ENCODE data around the gene OCA2.

Gene OCA2

DNA sequence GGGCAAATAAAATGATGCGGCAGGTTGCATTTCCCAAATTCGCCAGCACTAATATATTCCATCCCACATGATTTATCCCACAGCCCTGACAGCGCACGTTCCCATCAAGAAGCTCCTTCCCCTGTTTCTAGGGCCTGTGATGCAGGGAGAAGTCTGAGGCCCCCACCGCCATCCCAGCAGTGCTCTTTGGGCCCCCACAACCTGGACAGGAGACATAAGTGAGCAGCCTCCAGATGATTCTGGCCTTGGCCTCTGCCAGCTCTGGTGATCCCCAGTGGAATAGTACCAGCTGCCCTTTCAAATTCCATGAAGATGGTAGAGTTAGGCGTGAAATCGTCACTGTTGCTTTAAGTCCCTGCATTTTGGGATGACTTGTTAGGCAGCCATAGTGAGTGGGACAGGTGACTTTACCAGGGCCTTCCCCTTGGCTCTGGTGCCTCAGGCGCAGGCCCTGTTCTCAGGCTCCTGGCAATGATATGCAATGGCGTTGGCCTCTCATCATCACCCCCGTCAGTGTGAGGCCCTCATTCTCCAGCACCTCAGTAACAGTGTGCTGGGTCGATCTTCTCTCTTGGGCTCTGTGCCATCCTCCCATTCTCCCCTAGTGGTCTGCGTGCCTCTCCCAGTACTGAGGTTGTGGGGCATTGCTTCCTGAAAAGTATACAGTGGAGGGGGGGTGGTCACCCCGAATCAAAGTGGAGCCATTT lies 263.7 kb downstream of the OCA2 start:
- no peak for DNase-seq

DNA sequence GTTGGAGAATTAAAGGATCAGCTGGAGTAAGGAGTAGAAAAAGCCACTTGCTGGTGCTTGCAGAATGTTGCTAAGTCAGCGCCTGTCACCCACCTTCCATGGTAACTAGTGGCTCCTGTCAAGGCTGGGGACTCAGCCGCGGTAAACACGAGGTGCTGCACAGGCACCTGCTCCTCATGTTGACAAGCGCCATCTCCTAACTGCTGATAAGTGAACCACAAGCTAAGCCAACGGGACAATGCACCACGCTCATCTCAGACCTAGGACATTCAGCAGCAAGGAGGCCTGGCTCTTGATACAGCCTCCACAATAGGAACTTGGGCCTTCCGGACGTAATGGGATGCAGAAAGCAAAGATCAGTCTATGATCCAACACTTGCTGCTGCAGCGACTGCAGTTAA lies 264.4 kb downstream of the OCA2 start:
- DNase-seq, result no peak

DNA sequence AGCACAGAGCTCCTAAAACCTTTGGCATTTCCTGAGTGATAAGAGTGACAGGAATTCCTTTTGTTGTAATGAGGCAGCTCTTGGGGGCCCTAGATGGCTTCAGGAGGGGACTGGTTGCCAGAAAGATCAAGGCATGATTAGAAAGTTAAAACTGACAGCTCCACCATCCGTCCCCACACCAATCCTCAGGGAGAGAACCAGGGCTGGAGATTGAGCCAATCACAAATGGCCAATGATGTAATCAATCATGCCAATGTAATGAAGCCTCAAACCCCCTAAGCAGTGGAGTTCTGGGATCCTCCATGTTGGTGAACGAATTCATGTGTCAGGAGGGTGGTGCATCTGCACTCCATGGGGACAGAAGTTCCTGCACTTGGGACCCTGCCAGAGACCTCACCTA lies 265.1 kb downstream of the OCA2 start:
- DNase-seq, result no peak

DNA sequence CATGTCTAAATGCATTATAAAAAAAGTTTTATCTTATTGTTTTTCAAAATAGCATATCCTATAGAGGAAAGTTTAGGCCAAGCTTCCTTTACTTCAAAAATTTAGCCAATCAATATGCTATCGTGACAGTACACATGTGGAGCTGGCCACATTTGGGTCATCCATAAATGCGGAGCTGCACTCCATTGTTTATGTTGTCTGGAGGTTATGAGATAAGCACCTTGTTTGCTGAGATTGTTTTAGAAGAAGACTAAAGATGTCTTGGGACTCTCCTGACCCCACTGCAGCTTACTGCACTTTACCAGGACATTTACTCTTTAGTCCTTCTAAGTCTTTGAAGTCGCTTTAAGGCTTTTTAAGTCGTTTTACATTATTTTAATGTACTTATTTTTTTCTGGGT lies 265.9 kb downstream of the OCA2 start:
- no peak for DNase-seq

DNA sequence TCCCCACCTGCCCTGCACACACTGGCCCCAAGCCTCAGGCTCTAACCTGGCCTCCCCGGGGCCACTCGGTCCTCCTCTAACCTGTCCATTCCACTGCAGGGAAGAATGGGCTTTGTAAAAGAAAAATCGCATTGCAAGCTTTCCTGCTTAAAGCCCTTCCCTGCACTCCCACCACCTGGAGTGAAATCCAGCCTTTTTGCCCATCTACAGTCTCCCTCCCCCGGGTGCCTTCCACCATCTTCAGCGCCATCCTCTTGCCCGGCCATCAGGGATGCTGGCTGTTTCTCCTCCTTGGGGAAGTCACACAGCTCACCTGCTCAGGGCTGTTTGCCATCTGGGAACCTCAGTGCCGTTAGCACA lies 266.9 kb downstream of the OCA2 start:
- no peak for DNase-seq

DNA sequence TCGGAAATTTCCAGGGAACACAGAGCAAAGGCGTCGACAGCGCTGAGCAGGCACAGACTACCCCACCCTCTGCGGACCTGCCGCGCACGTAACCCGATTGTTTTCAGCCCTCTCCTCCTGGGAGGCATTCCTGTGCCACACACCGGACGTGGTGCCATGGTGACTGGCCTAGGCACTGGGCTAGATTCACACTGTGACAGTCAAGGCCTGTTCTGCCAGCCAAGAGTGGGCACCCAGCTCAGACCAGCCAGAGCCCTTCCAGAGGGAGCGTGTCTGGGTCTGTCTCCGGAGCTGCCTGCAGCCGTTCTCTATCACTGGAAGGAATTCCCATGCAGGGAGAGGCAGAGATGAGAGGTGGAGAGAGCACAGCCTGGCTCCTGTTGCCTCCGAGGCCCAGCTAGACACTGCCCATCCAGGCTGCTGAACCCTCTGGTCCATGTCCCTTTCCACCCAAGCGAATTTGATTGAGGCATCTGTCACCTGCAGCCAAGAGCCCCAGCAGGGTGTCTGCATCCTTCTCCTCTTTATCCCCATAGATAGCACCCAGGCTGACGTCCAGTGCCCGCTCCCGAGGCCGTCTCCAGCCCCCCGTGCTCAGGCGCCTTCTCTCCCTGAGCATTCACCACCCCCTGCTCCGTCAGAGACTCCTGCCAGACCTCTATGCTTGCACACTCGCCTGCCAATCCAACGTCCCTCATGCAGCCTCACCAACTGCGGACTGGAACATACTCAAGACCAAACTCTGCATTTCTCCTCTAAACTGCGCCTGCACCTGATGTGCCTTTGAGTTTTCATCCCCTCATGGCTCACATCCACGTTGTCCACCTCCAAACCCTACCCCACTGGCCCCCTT lies 267.5 kb downstream of the OCA2 start:
- no peak for DNase-seq

DNA sequence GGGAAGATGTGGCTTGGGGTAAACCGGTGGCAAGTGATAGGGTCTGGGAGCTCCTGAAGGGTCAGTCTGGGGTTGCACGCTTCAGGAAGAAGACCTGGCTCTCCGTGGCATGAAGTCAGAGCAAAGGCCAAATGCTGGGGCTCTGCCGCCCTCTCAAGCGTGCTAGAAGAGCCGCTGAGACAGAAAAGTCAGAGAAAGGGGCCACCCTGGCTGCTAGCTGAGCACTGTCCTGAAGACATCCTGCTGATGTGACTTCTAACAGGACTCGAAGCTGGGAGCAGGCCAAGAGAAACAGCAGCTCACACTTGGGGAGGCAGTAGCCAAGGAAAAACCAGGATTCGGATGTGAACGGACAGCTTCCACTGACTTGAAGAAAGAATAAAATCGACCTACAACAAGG lies 270.4 kb downstream of the OCA2 start:
- DNase-seq, result no peak

DNA sequence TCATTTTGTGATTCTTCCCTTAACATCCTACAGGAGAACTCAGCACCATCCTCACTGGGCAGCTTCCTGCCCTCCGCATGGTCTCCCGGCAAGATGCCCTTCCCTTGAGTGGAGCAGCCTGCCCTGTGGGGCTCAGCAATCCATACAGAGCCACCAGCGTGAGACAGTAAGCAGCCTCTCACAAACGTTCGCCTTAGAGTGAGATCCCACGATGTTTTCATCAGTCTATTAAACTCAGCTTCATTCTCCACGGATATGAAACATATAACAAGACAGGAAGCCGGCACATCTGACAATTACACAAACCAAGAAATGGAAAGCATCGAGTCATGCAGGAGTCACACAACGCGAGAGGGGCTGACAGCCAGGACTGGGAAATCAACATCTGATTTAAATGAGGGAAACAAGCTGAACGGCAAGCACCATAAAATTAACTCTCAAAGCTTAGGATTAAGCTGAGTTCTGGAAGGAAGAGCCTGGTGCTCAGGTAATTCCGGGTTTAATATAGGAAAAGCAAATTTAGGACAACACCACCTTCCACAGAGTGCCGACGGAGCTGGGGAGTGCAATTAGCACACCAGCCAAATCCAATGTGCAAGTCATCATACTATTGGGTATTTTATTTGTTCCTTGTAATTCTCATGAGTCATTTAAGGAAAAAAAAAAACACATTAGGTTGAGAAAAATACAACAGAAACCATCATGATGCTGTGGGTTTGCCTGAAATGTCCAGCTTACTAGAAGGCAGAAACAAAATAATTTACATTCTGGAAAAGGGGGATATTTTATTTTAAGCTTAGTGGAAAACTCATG lies 272.0 kb downstream of the OCA2 start:
- no peak for DNase-seq

DNA sequence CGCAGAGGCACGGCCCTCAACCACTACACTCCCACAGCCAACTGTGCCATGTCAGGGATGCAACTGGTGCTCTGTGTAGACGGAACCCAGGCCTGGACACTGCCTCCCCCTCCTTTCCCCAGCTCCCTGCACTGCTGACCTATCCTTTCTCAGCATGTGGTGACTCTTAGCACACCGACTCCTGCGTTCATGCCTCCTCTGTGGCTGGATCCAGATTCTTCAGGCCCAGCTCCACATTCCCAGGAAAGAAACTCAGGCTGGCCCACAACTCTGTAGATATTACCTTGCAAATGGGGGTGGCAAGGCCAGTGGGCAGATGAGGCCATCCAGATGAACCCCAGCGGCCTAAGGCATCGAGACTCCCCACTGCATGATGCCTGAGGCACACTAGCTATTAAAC lies 272.7 kb downstream of the OCA2 start:
- DNase-seq, result no peak

DNA sequence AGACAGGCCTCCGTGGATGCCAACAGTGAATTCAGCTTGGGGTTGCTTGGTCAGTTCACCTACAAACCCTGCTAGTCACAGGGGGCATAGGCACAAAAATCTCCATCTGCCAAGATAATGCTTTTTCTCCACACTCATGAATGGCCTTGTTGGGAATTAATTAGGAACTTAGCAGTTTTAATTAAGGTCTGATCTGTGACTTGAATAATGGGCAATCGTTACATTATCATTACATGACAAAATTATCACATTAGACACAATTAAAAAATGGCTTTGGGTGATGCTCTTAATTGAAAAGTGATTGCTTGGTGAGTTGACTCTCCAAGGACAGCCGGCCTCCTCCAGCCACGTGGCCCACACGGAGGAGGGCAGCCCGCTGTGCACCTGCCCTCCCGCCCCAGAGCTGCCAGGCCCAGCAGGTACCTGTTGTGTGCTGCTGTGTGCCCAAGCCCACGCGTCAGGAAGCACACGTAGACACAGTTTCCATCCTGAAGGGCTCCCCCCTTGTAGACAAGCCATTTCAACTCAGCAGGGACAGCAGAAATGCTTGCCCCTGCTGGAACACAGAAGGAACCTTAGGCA lies 274.2 kb downstream of the OCA2 start:
- DNase-seq, result no peak

DNA sequence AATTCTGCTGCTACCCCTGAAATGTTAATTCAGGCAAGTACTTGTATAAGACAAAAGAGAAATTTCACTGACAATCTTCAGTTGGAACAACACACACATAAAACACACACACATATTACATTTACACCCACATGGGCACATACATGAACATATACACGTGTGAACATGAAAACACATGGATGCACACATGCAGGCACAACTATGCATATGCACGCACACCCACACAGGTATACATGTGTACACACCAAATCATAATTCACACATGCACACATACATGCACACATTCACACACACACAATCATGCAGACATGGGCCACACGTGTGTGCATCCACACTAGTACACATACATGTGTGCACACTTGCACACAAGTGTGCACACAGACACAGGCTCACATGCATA lies 277.8 kb downstream of the OCA2 start:
- no peak for DNase-seq

DNA sequence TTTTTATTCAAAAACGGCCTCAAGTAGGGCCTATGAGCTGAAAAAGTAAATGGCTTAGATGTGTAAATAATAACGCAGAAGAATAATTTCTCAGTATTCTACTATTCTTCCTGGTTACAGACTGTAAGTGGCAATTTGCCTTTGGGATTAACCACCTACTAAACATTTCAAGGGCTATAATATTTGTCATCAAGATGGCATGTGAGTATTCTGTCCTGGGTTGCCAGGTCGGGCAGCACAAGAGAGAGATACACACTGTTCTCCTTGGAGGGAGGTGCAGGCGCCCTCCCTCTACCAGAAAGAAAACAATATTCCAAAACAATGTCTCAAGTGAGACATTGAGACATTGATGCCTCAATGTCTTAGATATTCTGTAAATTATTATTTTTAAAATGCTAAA lies 278.4 kb downstream of the OCA2 start:
- no peak for DNase-seq

DNA sequence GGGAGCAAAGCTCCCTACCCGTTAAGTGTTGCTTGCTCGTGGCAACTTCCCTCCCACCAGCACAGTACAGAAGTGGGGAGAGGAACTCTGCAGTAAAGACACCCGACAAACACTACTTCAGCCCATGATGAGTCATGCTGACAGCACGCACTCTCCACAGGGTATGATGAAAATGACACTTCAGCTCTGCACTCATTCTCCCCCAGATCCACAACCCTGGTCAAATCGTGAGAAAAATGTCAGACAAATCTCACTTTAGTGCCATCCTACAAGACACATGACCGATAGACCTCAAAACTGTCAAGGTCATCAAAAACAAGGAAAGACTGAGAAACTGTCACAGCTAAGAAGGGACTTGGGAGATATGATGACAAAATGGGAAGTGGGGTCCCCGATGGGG lies 278.9 kb downstream of the OCA2 start:
- no peak for DNase-seq

DNA sequence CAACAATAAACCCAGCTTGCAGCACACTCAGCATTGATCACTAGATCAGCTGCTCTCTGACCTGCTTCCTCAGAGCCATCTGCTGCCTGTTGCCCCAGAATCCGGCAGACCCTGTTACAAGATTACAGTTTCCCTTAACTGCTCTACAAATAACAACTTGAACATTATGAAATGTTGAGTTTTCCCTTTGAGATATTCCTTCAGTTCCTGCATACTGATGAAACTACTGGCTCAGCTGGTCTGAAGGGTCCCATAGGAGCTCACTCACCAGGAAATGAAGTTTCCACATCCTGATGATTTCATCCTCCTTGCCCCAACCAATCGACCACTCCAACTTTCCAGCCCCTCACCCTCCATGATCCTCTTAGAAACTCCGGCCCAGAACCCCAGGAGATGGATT lies 281.9 kb downstream of the OCA2 start:
- no peak for DNase-seq

DNA sequence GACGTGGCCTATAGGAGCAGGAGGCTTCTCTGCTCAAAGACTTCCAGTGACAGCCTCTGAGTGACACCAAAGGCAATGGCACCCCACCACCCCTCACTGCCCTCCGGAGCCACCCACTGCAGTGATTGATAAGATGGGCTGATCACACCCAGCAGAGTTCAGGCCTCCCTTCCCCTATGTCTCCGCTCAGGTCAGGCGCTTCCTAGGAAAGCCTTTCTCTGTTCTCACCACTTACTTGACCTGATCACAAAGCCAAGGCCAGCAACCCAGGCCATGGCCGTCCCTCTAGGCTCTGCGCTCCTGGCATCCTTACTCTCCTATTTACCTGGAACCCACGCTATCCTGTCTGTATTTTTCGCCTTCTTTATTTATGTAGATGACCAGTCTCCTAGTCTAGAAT lies 282.3 kb downstream of the OCA2 start:
- DNase-seq, result no peak

DNA sequence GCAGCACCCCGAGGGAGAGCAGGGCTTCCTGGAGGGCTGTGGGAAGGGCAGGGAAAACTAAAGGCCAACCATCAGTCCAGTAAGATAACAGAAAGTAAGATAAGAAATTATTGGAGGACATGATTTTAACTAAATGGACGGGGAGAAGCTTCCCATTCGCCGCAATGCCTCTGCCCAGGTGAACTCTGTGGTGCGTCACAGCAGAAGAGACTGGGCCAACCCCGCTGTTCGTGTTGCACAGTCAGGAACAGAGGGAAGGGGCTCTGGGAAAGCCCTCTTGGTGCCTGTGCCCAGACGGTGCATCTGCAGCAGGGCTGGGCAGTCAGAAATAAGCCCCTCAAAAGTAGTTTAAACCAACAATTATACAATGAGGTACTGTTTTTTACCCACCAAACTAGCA lies 284.1 kb downstream of the OCA2 start:
- no peak for DNase-seq

DNA sequence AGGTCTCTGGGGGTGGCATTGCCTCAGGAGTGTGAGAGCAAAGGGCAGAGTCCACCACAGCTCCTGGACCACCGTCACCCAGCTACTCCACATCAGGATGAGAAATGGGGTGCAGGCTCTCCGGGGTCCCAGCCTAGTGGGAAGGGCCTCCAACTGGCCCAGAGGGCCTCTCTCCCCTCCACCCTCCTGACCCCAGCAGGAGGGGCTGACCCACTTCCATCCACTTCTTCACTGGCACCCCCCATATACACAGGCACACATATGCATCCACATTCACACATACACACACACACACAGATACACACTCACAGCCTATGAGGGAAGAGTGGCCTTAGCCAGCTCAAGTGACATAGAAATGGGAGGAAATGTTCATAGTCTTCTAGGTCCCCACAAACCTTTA lies 286.0 kb downstream of the OCA2 start:
- DNase-seq, result no peak

DNA sequence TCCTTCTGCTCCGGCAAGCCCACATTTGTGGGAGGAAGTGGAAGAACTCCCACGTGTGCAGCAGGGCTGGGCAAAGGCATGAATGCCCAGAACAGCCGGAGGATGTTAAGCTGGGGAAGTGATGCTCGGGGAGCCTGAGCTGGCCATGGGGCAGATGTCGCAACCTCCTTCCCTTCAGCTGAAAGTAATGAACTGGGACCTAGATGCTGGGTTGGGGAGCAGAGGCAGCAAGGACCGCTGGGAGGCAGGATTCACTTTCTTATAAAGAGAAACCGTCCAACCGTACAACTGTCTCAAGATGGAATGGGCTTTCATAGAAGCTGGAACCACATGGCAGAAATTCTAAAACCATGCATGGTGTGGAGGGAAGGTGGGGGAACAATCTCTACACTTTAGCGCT lies 290.9 kb downstream of the OCA2 start:
- DNase-seq, result no peak

DNA sequence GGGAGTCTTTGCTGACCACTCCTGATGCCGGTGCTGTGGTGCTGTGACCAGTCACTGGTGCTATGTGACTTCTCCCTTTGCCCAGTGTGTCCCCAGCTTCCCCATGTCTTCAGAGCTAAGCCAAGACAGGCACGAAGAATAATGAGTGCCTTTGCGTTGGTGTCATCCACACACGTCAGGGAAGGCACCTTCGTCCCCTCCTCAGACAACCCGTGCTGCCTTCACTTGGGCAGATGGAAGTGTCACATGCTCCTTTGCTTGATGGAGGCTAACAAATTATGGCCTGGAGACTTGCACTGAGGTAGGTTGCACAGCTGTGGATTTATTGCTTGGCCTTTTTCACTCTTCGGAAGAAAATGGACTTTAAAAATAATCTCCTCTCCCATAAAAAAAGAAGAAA lies 291.8 kb downstream of the OCA2 start:
- no peak for DNase-seq

DNA sequence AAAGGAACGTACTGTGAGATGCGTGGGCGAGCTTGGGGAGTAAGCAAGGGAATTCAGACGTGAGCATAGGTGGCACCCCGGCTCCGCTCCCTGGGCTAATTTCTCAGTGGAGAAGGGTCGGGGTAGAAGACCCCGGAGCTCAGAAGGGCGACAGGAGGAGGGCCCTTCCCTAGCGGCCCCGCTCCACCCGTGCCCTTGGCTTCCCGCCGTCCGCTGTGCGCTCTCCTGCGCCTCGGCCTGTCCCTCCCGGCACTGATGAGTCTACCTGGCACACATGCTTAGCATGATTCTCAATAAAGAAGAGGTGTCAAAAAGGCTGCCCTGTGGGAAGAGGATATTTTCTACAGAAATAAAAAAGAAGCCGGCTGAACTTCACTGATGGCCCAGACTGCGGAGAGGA lies 292.7 kb downstream of the OCA2 start:
- DNase-seq, result no peak

DNA sequence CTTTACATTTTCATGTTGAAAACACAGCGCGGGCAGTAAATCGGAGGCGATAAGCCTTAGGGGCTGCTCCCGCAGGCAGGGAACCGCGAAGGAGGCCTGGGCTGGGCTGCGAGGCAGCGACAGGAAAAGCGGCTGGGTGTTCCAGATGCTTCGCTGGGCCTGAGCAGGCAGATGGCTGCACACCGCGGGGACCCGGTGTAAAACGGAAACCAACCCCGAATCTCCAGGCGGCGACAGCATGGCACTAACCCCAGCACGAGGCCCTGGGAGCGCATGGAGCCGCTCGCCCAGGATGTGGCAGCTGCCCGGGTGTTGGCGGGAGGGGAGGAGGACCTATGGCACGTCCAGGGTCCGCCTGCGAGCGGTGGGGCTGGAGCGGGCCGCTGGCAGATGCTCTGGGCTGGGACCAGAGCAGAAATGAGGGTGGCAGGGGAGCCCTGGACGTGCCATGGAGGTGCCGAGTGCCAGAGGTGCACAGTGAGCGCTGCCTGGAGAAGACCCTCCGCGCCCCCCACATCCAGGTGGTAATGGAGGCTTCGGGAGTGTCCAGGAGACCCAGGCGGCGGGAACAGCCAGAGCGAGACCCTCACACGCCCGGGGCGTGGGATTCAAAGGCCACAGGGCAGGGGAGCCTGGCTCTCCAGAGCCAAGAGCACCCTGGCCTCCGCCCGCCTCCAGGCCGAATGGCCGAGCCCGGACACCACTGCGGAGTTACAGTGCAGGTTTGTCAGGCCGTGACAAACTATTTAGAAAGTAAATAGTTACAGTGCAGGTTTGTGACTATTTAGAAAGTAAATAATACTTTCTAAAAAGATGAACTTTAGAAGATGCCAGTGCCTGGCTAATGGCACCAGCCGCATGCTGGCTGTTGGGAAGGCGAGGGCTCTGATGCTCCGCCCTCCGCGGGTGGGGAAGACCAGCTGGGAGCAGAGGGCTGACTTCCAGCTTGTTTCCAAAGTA lies 293.6 kb downstream of the OCA2 start:
- DNase-seq, result no peak

DNA sequence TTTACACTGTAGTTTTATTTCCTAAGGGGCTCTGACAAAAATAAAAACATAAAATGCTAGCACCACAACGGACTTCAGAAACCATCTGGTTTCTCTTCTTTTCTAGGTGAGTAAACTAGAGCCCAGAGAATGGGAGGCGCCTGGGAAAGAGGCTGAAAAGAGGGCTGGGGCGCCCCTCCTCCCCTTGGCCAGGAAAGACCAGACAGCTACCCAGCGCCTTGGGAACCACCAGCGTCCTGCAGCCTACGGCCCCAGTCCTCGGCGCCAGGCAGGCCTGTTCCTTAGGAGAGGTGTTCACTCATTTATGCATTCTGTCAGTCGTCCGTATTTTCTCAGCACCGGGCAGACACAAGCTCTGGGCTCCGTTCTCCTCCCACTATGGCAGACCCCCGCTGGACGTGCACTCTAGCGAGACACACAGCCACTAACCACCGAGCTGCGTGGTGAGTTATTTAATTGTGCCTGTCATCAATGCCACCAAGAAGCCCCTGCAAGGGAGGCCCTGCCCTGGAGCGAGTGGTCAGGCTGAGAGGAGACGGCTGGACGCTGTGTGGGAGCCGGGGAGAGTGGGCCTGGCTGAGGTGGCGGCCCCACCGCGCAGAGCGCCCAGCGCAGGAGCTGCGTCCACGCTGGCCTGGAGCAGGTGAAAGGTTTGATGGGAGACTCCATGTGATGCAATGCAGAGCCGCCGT lies 294.4 kb downstream of the OCA2 start:
- DNase-seq, result no peak
